Measurements from ENCODE around the gene TANGO2.

Gene TANGO2

GRCh38 chr22:19994851-19995610 lies 25.9 kb upstream of the TANGO2 start:
- TF ChIP-seq, protein P1, sequence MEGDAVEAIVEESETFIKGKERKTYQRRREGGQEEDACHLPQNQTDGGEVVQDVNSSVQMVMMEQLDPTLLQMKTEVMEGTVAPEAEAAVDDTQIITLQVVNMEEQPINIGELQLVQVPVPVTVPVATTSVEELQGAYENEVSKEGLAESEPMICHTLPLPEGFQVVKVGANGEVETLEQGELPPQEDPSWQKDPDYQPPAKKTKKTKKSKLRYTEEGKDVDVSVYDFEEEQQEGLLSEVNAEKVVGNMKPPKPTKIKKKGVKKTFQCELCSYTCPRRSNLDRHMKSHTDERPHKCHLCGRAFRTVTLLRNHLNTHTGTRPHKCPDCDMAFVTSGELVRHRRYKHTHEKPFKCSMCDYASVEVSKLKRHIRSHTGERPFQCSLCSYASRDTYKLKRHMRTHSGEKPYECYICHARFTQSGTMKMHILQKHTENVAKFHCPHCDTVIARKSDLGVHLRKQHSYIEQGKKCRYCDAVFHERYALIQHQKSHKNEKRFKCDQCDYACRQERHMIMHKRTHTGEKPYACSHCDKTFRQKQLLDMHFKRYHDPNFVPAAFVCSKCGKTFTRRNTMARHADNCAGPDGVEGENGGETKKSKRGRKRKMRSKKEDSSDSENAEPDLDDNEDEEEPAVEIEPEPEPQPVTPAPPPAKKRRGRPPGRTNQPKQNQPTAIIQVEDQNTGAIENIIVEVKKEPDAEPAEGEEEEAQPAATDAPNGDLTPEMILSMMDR (IDR thresholded peaks at IDR 0.05), result no peak
- H3K27ac ChIP-seq, result peak overlapping the region; percentile 77 to 86
- H3K9me3 ChIP-seq, result no peaks in the 10 kb centered on the region
- no peak overlapping the region for H3K4me3 ChIP-seq
- DNase-seq, result no peak
- peaks cover 8 to 95% (median 86%) of the 10 kb centered on the region in 4 donors for H3K4me1 ChIP-seq
- H3K27me3 ChIP-seq, result no peaks in the 10 kb centered on the region
- H3K36me3 ChIP-seq, result no peaks in the 10 kb centered on the region
- intact Hi-C loops (cut with DNase I; ENCODE audit: low total_unique reads), result no loop called here

- H3K4me1 ChIP-seq, result peaks cover 8 to 95% (median 85%) of the 10 kb centered on the region in 4 donors
- peak overlapping the region; percentile 77 to 86 for H3K27ac ChIP-seq
- H3K4me3 ChIP-seq, result peak overlapping the region in 1 of 2 donors; percentile 5
- no peaks in the 10 kb centered on the region for H3K27me3 ChIP-seq
- intact Hi-C loops (cut with DNase I; ENCODE audit: low total_unique reads), result no loop called here
- peak; percentile 60 to 91 for DNase-seq
- no peaks in the 10 kb centered on the region for H3K9me3 ChIP-seq
- H3K36me3 ChIP-seq, result no peaks in the 10 kb centered on the region
- TF ChIP-seq, protein P1 (IDR thresholded peaks at IDR 0.05), result no peak
Measured at GRCh38 chr22:19995611-19996339, 25.1 kb upstream of the TANGO2 start.

DNA sequence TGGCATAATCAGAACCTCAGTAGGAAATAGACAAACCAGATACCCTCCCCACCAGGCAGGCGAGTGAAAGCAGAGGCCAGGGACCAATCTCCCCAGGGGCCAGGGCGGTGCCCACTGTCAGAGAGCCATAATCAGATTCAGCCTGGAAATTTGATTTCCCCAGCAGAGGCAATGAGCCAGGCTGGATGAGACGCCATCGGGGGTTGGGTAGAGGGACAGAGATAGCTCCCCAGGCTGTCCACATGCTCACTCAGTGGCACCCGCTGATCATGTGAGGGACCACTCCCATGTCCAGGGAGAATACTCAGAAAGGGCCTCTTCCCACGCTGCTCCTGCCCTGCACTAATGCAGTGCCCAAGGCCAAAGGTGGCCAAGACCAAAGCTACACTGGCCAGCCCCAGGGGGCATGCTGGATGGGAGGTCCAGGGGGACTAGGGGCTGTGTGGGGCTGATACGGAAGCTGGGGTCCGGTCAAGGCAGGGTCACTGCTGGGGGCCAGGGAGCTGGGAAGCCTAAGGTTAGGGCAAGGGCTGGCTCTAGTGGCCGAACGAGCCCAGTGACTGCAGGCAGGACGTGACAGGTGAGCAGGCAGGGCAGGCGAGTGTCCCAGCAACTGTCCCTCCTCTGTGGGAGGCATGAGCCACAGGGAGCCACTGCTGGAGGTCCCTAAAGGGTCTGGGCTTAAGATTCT lies 24.1 kb upstream of the TANGO2 start:
- DNase-seq, result peak in 1 of 2 donors; percentile 63
- Histone ChIP-seq H3K9me3 (no peaks in the 10 kb centered on the region), H3K36me3 (no peaks in the 10 kb centered on the region), H3K4me3 (no peak overlapping the region), H3K27ac (peak overlapping the region; percentile 77 to 86), H3K27me3 (no peaks in the 10 kb centered on the region), H3K4me1 (peaks cover 8 to 86% (median 74%) of the 10 kb centered on the region in 4 donors)
- TF ChIP-seq, protein P1 (IDR thresholded peaks at IDR 0.05), result no peak
- intact Hi-C loops (cut with DNase I; ENCODE audit: low total_unique reads), result no loop called here

DNA sequence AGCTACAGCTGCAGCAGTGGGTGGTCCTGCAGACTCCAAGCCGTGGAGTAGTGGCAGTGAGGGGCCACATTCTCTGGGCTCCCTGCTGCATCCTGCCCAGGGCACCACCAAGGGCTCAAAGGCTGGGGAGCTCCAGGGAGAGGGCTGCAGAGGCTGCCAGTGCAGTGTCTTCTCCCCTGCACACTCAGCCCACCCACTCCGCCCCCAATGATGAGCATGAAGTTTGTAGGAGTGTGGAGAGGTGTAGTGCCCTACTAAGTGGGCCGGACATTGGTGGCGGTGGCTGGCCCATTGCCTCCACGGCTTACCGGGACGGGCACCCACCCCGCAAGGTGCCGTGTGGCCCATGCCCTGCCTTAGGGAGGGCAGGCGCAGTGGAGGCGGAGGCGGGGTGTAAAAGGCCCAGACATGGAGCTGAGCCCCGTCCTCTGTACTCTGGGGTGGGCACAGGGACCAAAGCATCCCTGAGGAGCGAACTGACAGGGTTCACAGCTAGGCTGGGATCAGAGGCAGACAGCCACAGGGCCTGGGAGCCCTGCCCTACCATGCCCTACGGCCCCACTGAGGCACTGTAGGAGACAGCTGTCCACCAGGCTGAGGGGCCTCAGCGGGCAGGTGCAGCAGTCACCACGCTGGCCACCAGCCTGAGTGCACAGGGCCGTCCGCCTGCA lies 23.2 kb upstream of the TANGO2 start:
- TF ChIP-seq, protein P1 (IDR thresholded peaks at IDR 0.05), result no peak
- intact Hi-C loops (cut with DNase I; ENCODE audit: low total_unique reads), result no loop called here
- H3K4me3 ChIP-seq, result no peak overlapping the region
- no peaks in the 10 kb centered on the region for H3K27me3 ChIP-seq
- DNase-seq, result peak in 1 of 2 donors; percentile 54
- H3K9me3 ChIP-seq, result no peaks in the 10 kb centered on the region
- peak overlapping the region in 1 of 2 donors; percentile 51 for H3K27ac ChIP-seq
- peaks cover 8 to 77% (median 65%) of the 10 kb centered on the region in 4 donors for H3K4me1 ChIP-seq
- no peaks in the 10 kb centered on the region for H3K36me3 ChIP-seq
